Measurements from ENCODE around the gene GLIS1. TPM values are rescaled to one million over a fixed set of nuclear protein-coding genes. Genes with fewer than 3 reads are reported as not detected.

The GLIS1 gene
- total RNA-seq, 1 experiment from 2014 or later, result 0.39 TPM

GRCh38 chr1:53482441-53483153 is 256.4 kb downstream of the GLIS1 start:
- H3K27me3 ChIP-seq (ENCODE audit: insufficient read depth, low read length), result no peaks in the 10 kb centered on the region
- H3K4me2 ChIP-seq (ENCODE audit: low read length), result no peak overlapping the region
- ATAC-seq (no peak), DNase-seq (ENCODE audit: low read depth, low spot score) (no peak)
- no peaks in the 10 kb centered on the region for H3K9me2 ChIP-seq (ENCODE audit: insufficient read depth)
- H3K27ac ChIP-seq (ENCODE audit: low read depth, low read length), result no peak overlapping the region
- H3K4me1 ChIP-seq (ENCODE audit: control insufficient read depth in 1 of 2, insufficient read depth in 2 of 2, low read length in 2 of 2), result peaks cover 0 to 5% of the 10 kb centered on the region in 2 experiments; a peak in 1 of 4 replicates
- POLR2A ChIA-PET, result no interaction called here
- BruUV-seq (replicated peaks), result no TSS peak
- H3K9ac ChIP-seq (ENCODE audit: low read length), result no peak overlapping the region
- intact Hi-C loops (cut with micrococcal nuclease), result loop anchor here (10.0 kb wide), 2 partner anchors 332 to 472 kb away; no protein-coding TSS in a partner anchor
- H3K9me3 ChIP-seq (ENCODE audit: control insufficient read depth in 1 of 2, insufficient read depth in 1 of 2, low read depth in 1 of 2, low read length in 2 of 2), result no peaks in the 10 kb centered on the region
- TF ChIP-seq MAX (IDR thresholded peaks at IDR 0.05) (no peak), JUND (IDR thresholded peaks at IDR 0.05) (no peak), RAD21 (IDR thresholded peaks at IDR 0.05; ENCODE audit: low read depth) (no peak), ZNF274 (IDR thresholded peaks at IDR 0.05; ENCODE audit: low read depth, low read length) (no peak), YY1 (IDR thresholded peaks at IDR 0.05; ENCODE audit: extremely low read depth, insufficient replicate concordance, low read depth, low read length) (no peak), EZH2 (IDR thresholded peaks at IDR 0.05) (no peak), EZH2phosphoT487 (IDR thresholded peaks at IDR 0.05; ENCODE audit: borderline replicate concordance) (no peak), EGR1 (IDR thresholded peaks at IDR 0.05; ENCODE audit: low read depth) (no peak), SP1 (IDR thresholded peaks at IDR 0.05; ENCODE audit: low read depth) (no peak), CEBPB (IDR thresholded peaks at IDR 0.05; ENCODE audit: low read depth) (no peak), FOSL1 (IDR thresholded peaks at IDR 0.05; ENCODE audit: low read depth) (no peak), SIN3A (IDR thresholded peaks at IDR 0.05; ENCODE audit: low read depth) (no peak), POLR2AphosphoS5 (IDR thresholded peaks at IDR 0.05; ENCODE audit: low read depth, low read length) (no peak)
- TF ChIP-seq, protein P1, sequence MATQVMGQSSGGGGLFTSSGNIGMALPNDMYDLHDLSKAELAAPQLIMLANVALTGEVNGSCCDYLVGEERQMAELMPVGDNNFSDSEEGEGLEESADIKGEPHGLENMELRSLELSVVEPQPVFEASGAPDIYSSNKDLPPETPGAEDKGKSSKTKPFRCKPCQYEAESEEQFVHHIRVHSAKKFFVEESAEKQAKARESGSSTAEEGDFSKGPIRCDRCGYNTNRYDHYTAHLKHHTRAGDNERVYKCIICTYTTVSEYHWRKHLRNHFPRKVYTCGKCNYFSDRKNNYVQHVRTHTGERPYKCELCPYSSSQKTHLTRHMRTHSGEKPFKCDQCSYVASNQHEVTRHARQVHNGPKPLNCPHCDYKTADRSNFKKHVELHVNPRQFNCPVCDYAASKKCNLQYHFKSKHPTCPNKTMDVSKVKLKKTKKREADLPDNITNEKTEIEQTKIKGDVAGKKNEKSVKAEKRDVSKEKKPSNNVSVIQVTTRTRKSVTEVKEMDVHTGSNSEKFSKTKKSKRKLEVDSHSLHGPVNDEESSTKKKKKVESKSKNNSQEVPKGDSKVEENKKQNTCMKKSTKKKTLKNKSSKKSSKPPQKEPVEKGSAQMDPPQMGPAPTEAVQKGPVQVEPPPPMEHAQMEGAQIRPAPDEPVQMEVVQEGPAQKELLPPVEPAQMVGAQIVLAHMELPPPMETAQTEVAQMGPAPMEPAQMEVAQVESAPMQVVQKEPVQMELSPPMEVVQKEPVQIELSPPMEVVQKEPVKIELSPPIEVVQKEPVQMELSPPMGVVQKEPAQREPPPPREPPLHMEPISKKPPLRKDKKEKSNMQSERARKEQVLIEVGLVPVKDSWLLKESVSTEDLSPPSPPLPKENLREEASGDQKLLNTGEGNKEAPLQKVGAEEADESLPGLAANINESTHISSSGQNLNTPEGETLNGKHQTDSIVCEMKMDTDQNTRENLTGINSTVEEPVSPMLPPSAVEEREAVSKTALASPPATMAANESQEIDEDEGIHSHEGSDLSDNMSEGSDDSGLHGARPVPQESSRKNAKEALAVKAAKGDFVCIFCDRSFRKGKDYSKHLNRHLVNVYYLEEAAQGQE (IDR thresholded peaks at IDR 0.05; ENCODE audit: low read depth), result no peak
- H2AFZ ChIP-seq (ENCODE audit: low read depth, low read length, poor library complexity, severe bottlenecking), result no peak overlapping the region
- H3K79me2 ChIP-seq (ENCODE audit: insufficient read depth, low read length), result no peaks in the 10 kb centered on the region
- H3K36me3 ChIP-seq (ENCODE audit: control insufficient read depth in 1 of 2, insufficient read depth in 2 of 2, low read length in 2 of 2), result no peaks in the 10 kb centered on the region
- no peak overlapping the region for H3K4me3 ChIP-seq (replicated peaks in 1 of 2; ENCODE audit: low read depth in 1 of 2, low read length in 2 of 2)
- CTCF ChIA-PET, result no interaction called here
- H4K20me1 ChIP-seq (ENCODE audit: insufficient read depth), result no peaks in the 10 kb centered on the region
- RAD21 ChIA-PET (ENCODE audit: low non-redundant PET in 1 of 2, low total read pairs in 2 of 2, uncharacterized antibody in 2 of 2, unreplicated experiment in 2 of 2), result no interaction called here
